ENCODE results near the gene MLPH.

Gene MLPH

GRCh38 chr2:237500681-237501424 lies 13.8 kb downstream of the MLPH start:
- no peak for DNase-seq

GRCh38 chr2:237501892-237502513 lies 15.0 kb downstream of the MLPH start:
- no peak for DNase-seq

GRCh38 chr2:237503201-237503600 lies 16.1 kb downstream of the MLPH start:
- DNase-seq, result no peak

GRCh38 chr2:237505188-237505939 lies 18.3 kb downstream of the MLPH start:
- DNase-seq, result no peak

GRCh38 chr2:237507512-237507911 lies 20.5 kb downstream of the MLPH start:
- DNase-seq, result no peak

- DNase-seq, result no peak
These were observed 21.3 kb downstream of the MLPH start for GRCh38 chr2:237508361-237508760.

- no peak for DNase-seq
These were observed 22.1 kb downstream of the MLPH start for GRCh38 chr2:237509151-237509550.

GRCh38 chr2:237509905-237510304 lies 22.9 kb downstream of the MLPH start:
- DNase-seq, result no peak

GRCh38 chr2:237510502-237511217 lies 23.6 kb downstream of the MLPH start:
- no peak for DNase-seq

- no peak for DNase-seq
These were observed 24.4 kb downstream of the MLPH start for GRCh38 chr2:237511433-237511832.

GRCh38 chr2:237511885-237512405 lies 24.9 kb downstream of the MLPH start:
- no peak for DNase-seq

- DNase-seq, result peak; percentile 90
These were observed 25.9 kb downstream of the MLPH start for GRCh38 chr2:237512774-237513466.

GRCh38 chr2:237513693-237514092 lies 26.6 kb downstream of the MLPH start:
- DNase-seq, result no peak

GRCh38 chr2:237514474-237515130 lies 27.6 kb downstream of the MLPH start:
- DNase-seq, result no peak

GRCh38 chr2:237515166-237515565 lies 28.1 kb downstream of the MLPH start:
- no peak for DNase-seq

GRCh38 chr2:237515621-237516275 lies 28.7 kb downstream of the MLPH start:
- no peak for DNase-seq

GRCh38 chr2:237517163-237517562 lies 30.1 kb downstream of the MLPH start:
- no peak for DNase-seq

GRCh38 chr2:237517990-237518389 lies 30.9 kb downstream of the MLPH start:
- DNase-seq, result no peak

- DNase-seq, result no peak
These were observed 32.6 kb downstream of the MLPH start for GRCh38 chr2:237519506-237520245.

GRCh38 chr2:237520290-237520689 lies 33.2 kb downstream of the MLPH start:
- no peak for DNase-seq

GRCh38 chr2:237524631-237525030 lies 37.6 kb downstream of the MLPH start:
- DNase-seq, result no peak
